Fibroblast of villous mesenchyme (primary cell): ENCODE data around the gene HHAT. TPM values are rescaled to one million over a fixed set of nuclear protein-coding genes. Genes with fewer than 3 reads are reported as not detected.
A peak's percentile ranks its signal among the peaks of the same experiment; 100 is the strongest.

Experiments used
- DNase-seq: peaks from one replicate; pipeline ENCODE4 v3.0.0-alpha.2; 2010; ENCODE audit warnings: low read depth
- H3K4me3 ChIP-seq: 2 replicates; pipeline ENCODE4 v1.5.1; 2011; ENCODE audit warnings: low read depth, mild to moderate bottlenecking, low read length
- CTCF ChIP-seq: IDR thresholded peaks from 2 replicates; pipeline ENCODE4 v1.5.1; 2012; ENCODE audit warnings: low read depth, mild to moderate bottlenecking, low read length; ENCODE audit not compliant: insufficient read depth
- total RNA-seq: library from RNA; depleted of rRNA; stranded (reverse); fragments of >200 nt; gene quantifications from 2 replicates; pipeline ENCODE4 v1.2.3, GENCODE V29; 2012

Gene HHAT
- total RNA-seq, 1 donor, result 15.1 TPM

GRCh38 chr1:210608767-210609166 lies 280.1 kb downstream of the HHAT start:
- no peak for TF ChIP-seq CTCF
- H3K4me3 ChIP-seq, result no peak overlapping the region
- no peak for DNase-seq

GRCh38 chr1:210616356-210616755 lies 287.7 kb downstream of the HHAT start:
- no peak for TF ChIP-seq CTCF
- no peak overlapping the region for H3K4me3 ChIP-seq
- DNase-seq, result no peak

- no peak for TF ChIP-seq CTCF
- DNase-seq, result no peak
- no peak overlapping the region for H3K4me3 ChIP-seq
Observed at GRCh38 chr1:210617293-210617692, 288.6 kb downstream of the HHAT start.

- no peak for TF ChIP-seq CTCF
- DNase-seq, result no peak
- H3K4me3 ChIP-seq, result no peak overlapping the region
Observed at GRCh38 chr1:210618369-210618768, 289.7 kb downstream of the HHAT start.

GRCh38 chr1:210620867-210621488 lies 292.3 kb downstream of the HHAT start:
- H3K4me3 ChIP-seq, result no peak overlapping the region
- TF ChIP-seq CTCF, result no peak
- no peak for DNase-seq

- no peak overlapping the region for H3K4me3 ChIP-seq
- no peak for TF ChIP-seq CTCF
- no peak for DNase-seq
Observed at GRCh38 chr1:210621712-210622111, 293.0 kb downstream of the HHAT start.

GRCh38 chr1:210624722-210625121 lies 296.0 kb downstream of the HHAT start:
- no peak for TF ChIP-seq CTCF
- H3K4me3 ChIP-seq, result no peak overlapping the region
- peak; percentile 14 for DNase-seq
